Neural cell (in vitro differentiated cells): ENCODE measurements around the gene PLXNA4.

Source experiments
- EZH2 ChIP-seq: fragments of 200-600, 300-800 bp; shearing (Covaris generic), sonication (generic); IDR thresholded peaks from 2 replicates; pipeline ENCODE4 v1.6.1; 2014; ENCODE audit warnings: antibody characterized with exemption, low read length, borderline replicate concordance, mild to moderate bottlenecking; ENCODE audit not compliant: insufficient read depth, poor library complexity, severe bottlenecking
- MXI1 ChIP-seq: fragments of 450-650 bp; conservative IDR thresholded peaks from 2 replicates; pipeline ENCODE4 v1.6.1; 2014; ENCODE audit warnings: antibody characterized with exemption, mild to moderate bottlenecking; ENCODE audit not compliant: poor library complexity, severe bottlenecking
- POLR2AphosphoS5 ChIP-seq: IDR thresholded peaks from 2 replicates; pipeline ENCODE4 v1.6.1; 2012
- RAD21 ChIP-seq: fragments of 450-650 bp; conservative IDR thresholded peaks from 2 replicates; pipeline ENCODE4 v1.6.1; 2014; ENCODE audit warnings: antibody characterized with exemption, mild to moderate bottlenecking, moderate library complexity
- SMC3 ChIP-seq: fragments of 450-650 bp; conservative IDR thresholded peaks from 2 replicates; pipeline ENCODE4 v1.6.1; 2014; ENCODE audit warnings: antibody characterized with exemption, mild to moderate bottlenecking, moderate library complexity; ENCODE audit not compliant: poor library complexity
- TAF1 ChIP-seq: IDR thresholded peaks from 2 replicates; pipeline ENCODE4 v1.6.1; 2012; ENCODE audit warnings: low read depth
- TF ChIP-seq, protein P1 (sequence below): fragments of 450-650 bp; IDR thresholded peaks from 2 replicates; pipeline ENCODE4 v1.5.1; 2014; ENCODE audit warnings: antibody characterized with exemption, mild to moderate bottlenecking, moderate library complexity; ENCODE audit not compliant: poor library complexity, severe bottlenecking
- TF ChIP-seq, protein P2 (sequence below): IDR thresholded peaks from 2 replicates; pipeline ENCODE4 v1.6.1; 2012; ENCODE audit warnings: borderline replicate concordance

DNA sequence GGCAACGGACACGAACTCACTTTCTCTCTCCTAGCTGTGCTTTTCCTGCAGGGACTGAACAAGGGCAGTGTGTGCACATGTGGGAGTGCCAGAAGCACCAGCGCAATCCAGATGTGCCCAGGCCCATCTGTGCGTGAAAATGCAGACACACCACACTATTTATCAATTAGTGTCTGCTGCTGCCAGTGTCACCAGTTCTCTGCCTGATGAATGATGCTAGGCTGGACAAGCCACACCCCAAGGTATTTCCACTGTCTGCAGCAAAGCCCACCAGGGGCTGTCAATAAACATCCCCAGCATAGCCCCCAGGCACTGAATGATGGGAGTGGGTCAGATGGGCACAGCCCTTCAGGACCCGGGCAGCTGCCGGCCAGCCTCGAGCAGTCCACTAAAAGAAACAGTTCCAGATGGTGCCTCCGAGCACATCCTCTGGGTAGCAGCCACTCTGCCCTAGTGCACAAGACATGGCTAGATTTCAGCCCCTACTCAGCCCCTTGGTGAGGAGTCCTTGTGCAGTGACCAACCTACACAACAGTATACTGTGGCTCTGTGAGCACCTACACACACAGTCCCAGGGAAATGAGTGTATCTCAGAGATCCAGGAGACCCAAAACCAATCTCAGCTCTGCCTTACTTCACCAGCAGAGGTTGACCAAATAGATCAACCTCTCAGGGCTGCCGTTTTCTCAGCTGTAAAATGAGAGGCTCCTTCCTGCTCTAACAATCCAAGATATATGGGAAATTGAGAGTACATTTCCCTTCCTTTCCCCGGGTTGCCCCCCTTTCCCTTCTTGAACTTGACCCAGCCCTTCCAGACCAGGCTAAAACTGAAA is 314.7 kb downstream of the PLXNA4 start:
- TF ChIP-seq, protein P1, sequence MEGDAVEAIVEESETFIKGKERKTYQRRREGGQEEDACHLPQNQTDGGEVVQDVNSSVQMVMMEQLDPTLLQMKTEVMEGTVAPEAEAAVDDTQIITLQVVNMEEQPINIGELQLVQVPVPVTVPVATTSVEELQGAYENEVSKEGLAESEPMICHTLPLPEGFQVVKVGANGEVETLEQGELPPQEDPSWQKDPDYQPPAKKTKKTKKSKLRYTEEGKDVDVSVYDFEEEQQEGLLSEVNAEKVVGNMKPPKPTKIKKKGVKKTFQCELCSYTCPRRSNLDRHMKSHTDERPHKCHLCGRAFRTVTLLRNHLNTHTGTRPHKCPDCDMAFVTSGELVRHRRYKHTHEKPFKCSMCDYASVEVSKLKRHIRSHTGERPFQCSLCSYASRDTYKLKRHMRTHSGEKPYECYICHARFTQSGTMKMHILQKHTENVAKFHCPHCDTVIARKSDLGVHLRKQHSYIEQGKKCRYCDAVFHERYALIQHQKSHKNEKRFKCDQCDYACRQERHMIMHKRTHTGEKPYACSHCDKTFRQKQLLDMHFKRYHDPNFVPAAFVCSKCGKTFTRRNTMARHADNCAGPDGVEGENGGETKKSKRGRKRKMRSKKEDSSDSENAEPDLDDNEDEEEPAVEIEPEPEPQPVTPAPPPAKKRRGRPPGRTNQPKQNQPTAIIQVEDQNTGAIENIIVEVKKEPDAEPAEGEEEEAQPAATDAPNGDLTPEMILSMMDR, result no peak
- TF ChIP-seq TAF1 (no peak), SMC3 (no peak), MXI1 (no peak), POLR2AphosphoS5 (no peak), RAD21 (no peak), EZH2 (no peak)
- TF ChIP-seq, protein P2, sequence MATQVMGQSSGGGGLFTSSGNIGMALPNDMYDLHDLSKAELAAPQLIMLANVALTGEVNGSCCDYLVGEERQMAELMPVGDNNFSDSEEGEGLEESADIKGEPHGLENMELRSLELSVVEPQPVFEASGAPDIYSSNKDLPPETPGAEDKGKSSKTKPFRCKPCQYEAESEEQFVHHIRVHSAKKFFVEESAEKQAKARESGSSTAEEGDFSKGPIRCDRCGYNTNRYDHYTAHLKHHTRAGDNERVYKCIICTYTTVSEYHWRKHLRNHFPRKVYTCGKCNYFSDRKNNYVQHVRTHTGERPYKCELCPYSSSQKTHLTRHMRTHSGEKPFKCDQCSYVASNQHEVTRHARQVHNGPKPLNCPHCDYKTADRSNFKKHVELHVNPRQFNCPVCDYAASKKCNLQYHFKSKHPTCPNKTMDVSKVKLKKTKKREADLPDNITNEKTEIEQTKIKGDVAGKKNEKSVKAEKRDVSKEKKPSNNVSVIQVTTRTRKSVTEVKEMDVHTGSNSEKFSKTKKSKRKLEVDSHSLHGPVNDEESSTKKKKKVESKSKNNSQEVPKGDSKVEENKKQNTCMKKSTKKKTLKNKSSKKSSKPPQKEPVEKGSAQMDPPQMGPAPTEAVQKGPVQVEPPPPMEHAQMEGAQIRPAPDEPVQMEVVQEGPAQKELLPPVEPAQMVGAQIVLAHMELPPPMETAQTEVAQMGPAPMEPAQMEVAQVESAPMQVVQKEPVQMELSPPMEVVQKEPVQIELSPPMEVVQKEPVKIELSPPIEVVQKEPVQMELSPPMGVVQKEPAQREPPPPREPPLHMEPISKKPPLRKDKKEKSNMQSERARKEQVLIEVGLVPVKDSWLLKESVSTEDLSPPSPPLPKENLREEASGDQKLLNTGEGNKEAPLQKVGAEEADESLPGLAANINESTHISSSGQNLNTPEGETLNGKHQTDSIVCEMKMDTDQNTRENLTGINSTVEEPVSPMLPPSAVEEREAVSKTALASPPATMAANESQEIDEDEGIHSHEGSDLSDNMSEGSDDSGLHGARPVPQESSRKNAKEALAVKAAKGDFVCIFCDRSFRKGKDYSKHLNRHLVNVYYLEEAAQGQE, result no peak
